Right lung (tissue), 5 donors: Measurements from ENCODE around the gene PCARE. TPM values are rescaled to one million over a fixed set of nuclear protein-coding genes. Genes with fewer than 3 reads are reported as not detected.

Source experiments
- polyA plus RNA-seq, 5 donors: library from polyadenylated mRNA; unstranded; fragments of 120-200 nt; gene quantifications; one replicate each; pipeline versions ENCODE4 v1.2.1 to v1.2.3, GENCODE V29; 2013; ENCODE audit warnings: inconsistent platforms in 1 of 5, low replicate concordance in 1 of 5; ENCODE audit not compliant: insufficient read length in 5 of 5, insufficient read depth in 1 of 5

Gene PCARE
- polyA plus RNA-seq, 5 donors: 0.04 to 0.06 (median 0.05) TPM; not detected in 2

Other genes starting within 250 kb of the PCARE start
- 10 to 100 TPM; 17.8 to 31.6 (median 22.9) TPM for gene TRMT61B, start 204.2 kb downstream of the PCARE start, polyA plus RNA-seq
- gene WDR43, start 179.9 kb downstream of the PCARE start, polyA plus RNA-seq: 10 to 100 TPM; 33.1 to 51.5 (median 47.0) TPM
- gene TOGARAM2, start 93.2 kb downstream of the PCARE start, polyA plus RNA-seq: 1 to 10 TPM; 1.0 to 6.5 (median 4.1) TPM
- gene CLIP4, start 40.9 kb upstream of the PCARE start, polyA plus RNA-seq: 10 to 100 TPM in 3 of 5 donors, 1 to 10 TPM in 2; 6.8 to 16.6 (median 13.3) TPM